Uterus (tissue), 4 donors: ENCODE measurements around the gene DYNLL1. TPM values are rescaled to one million over a fixed set of nuclear protein-coding genes. Genes with fewer than 3 reads are reported as not detected.

ENCODE experiments used
- DNase-seq, 2 donors: peaks; one replicate each; pipeline ENCODE4 v3.0.0-alpha.2; 2019 to 2020
- H3K27ac ChIP-seq, 2 donors: fragments of 200-600 bp; sonication (generic); 1 replicate in 1 of 2; 2 replicates in 1 of 2; pipeline ENCODE4 v1.5.1; 2016 to 2018
- H3K27me3 ChIP-seq, 2 donors: fragments of 200-600 bp; sonication (generic); one replicate each; pipeline ENCODE4 v1.5.1; 2018 to 2019; ENCODE audit warnings: control low read depth in 1 of 2
- H3K36me3 ChIP-seq, 2 donors: fragments of 200-600 bp; sonication (generic); one replicate each; pipeline ENCODE4 v1.5.1; 2019; ENCODE audit warnings: control low read depth in 1 of 2
- H3K4me1 ChIP-seq, 2 donors: fragments of 200-600 bp; sonication (generic); one replicate each; pipeline ENCODE4 v1.5.1; 2018 to 2019; ENCODE audit warnings: control low read depth in 1 of 2
- H3K4me3 ChIP-seq, 2 donors: fragments of 200-600 bp; sonication (generic); 1 replicate in 1 of 2; 2 replicates in 1 of 2; pipeline ENCODE4 v1.5.1; 2018 to 2019; ENCODE audit warnings: mild to moderate bottlenecking in 1 of 2
- H3K9me3 ChIP-seq, 2 donors: fragments of 200-600 bp; sonication (generic); one replicate each; pipeline ENCODE4 v1.5.1; 2019; ENCODE audit warnings: control low read depth in 1 of 2
- POLR2A ChIP-seq, 2 donors: fragments of 450-650 bp; IDR thresholded peaks; one replicate each; pipeline ENCODE4 v1.6.1; 2016; ENCODE audit warnings: antibody characterized with exemption in 2 of 2, mild to moderate bottlenecking in 1 of 2, moderate library complexity in 1 of 2
- intact Hi-C: fragments of 100-400 bp; cut with DNase I; formaldehyde crosslinking; loops from one replicate; pipeline ENCODE4 v1.15.1; 2023; ENCODE audit warnings: low total_unique reads
- total RNA-seq, 4 donors: library from RNA; depleted of rRNA in 3 of 4; stranded (reverse); fragments of >200 nt in 3 of 4; gene quantifications; one replicate each; pipeline versions ENCODE4 v1.1.0 to v1.2.4, GENCODE V29; 2014 to 2023
- TF ChIP-seq, protein P1 (sequence below), 4 experiments: fragments of 200-600 bp in 2 of 4; fragments of 450-650 bp in 2 of 4; sonication (generic) in 2 of 4; IDR thresholded peaks; one replicate each; pipeline ENCODE4 v1.5.1; 2016 to 2019; ENCODE audit warnings: antibody characterized with exemption in 4 of 4, mild to moderate bottlenecking in 2 of 4, moderate library complexity in 1 of 4
- donor health status: DM: yes; HTN: yes; CAD: no.

DYNLL1 gene
- total RNA-seq, 4 donors from 2014 or later, result 239 to 457 (median 291) TPM

DNA sequence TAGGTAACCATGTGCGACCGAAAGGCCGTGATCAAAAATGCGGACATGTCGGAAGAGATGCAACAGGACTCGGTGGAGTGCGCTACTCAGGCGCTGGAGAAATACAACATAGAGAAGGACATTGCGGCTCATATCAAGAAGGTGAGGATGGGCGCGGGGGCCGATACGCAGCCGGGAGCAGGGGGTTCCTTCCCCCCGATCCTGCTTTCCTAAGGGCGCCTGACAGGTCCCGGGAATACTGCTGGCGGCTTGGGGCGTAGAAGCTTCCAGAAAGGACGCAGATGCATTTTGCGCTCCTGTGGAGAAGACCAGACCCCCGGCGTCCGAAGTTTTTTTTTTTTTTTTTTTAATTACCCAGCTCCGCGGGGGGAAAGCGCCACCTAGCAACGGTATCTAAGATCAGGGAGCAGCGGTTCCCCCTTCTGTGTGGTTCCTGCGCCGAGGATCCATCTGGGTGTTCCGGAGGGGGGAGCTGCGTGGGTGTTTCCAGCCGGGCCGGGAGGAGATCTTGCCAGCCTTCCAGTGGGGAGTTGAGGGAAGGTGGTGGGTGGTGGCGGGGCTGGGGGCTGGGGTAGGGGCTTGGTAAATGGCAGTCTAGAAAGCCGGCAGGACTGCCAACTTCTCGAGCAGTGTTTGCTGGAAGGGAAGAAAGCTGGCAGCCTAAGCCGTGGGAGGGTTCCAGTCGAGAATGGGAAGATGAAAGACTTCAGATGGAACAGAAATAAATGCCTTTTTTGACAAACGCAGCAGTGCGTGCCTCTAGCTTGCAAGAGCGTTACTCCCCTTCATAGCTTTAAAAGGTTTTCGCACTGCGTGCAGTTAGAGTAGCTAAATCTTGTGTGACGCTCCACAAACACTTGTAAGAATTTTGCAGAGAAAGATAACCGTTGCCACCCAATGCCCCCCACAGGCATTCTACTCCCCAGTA lies 764 bp downstream of the DYNLL1 start:
- no peaks in the 10 kb centered on the region for H3K27me3 ChIP-seq
- no peak for TF ChIP-seq POLR2A (IDR thresholded peaks at IDR 0.05)
- TF ChIP-seq, protein P1, sequence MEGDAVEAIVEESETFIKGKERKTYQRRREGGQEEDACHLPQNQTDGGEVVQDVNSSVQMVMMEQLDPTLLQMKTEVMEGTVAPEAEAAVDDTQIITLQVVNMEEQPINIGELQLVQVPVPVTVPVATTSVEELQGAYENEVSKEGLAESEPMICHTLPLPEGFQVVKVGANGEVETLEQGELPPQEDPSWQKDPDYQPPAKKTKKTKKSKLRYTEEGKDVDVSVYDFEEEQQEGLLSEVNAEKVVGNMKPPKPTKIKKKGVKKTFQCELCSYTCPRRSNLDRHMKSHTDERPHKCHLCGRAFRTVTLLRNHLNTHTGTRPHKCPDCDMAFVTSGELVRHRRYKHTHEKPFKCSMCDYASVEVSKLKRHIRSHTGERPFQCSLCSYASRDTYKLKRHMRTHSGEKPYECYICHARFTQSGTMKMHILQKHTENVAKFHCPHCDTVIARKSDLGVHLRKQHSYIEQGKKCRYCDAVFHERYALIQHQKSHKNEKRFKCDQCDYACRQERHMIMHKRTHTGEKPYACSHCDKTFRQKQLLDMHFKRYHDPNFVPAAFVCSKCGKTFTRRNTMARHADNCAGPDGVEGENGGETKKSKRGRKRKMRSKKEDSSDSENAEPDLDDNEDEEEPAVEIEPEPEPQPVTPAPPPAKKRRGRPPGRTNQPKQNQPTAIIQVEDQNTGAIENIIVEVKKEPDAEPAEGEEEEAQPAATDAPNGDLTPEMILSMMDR (IDR thresholded peaks at IDR 0.05), result peak in 1 of 4 experiments; percentile 21
- H3K36me3 ChIP-seq, result no peaks in the 10 kb centered on the region
- DNase-seq, result peak; percentile 70
- peaks cover 0 to 8% of the 10 kb centered on the region in 2 donors for H3K4me1 ChIP-seq
- H3K4me3 ChIP-seq, result peak overlapping the region; percentile 73 to 92
- intact Hi-C loops, result no loop called here
- no peaks in the 10 kb centered on the region for H3K9me3 ChIP-seq
- H3K27ac ChIP-seq, result peak overlapping the region; percentile 83 to 92

DNA sequence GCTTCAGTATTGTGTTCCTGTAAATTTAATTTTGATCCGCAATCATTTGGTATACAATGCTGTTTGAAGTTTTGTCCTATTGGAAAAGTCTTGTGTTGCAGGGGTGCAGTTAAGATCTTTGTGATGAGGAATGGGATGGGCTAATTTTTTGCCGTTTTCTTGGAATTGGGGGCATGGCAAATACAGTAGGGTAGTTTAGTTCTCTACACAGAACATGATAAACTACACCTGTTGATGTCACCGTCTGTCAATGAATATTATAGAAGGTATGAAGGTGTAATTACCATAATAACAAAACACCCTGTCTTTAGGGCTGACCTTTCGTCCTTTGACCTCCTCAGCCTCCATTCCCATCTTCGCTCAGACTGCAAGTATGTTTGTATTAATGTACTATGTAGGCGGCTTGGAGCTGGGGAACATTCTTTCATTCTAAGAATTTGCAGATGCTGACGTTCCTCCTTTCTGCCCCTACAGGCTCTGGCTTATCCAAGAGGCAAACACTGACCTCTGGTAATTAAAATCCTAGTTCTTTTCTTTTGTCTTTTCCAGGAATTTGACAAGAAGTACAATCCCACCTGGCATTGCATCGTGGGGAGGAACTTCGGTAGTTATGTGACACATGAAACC lies 1.7 kb downstream of the DYNLL1 start:
- no peak for TF ChIP-seq POLR2A (IDR thresholded peaks at IDR 0.05)
- TF ChIP-seq, protein P1 (IDR thresholded peaks at IDR 0.05), result no peak
- intact Hi-C loops, result no loop called here
- Histone ChIP-seq H3K27ac (peak overlapping the region; percentile 83 to 92), H3K4me1 (peaks cover 0 to 8% of the 10 kb centered on the region in 2 donors), H3K27me3 (no peaks in the 10 kb centered on the region), H3K4me3 (peak overlapping the region; percentile 73 to 92), H3K9me3 (no peaks in the 10 kb centered on the region), H3K36me3 (no peaks in the 10 kb centered on the region)
- no peak for DNase-seq

DNA sequence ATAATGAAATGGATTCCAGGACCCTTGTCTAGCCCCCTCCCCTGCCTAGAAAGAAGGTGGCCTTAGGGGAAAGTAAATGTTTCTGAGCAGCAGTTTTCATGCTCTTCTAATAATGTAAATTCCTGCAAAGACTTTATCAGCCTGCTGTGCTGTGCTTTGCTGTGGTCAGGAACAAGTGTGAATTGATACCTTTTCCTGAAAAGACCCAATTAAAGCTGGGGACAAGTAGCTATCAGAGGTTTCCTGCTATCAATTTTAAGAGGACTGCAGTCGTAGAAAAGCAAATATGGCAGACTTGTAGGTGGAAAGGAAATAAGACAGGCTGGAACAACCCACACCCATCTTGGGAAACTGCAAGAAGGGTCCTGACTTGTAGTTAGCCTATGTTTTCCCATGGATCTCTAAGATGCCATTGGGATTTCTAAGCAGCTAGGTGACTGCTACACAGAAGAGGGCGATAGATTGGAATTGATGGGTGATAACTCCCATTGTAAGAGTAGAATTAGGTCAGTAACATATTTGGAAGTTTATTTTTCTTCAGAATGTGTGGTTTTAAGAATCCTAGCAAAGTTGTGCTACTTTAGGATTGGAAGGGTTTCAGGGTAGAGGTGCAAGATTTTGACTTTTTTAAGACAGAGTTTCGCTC lies 3.1 kb downstream of the DYNLL1 start:
- Histone ChIP-seq H3K9me3 (no peaks in the 10 kb centered on the region), H3K4me1 (peaks cover 0 to 8% of the 10 kb centered on the region in 2 donors), H3K4me3 (no peak overlapping the region), H3K27ac (no peak overlapping the region), H3K36me3 (no peaks in the 10 kb centered on the region), H3K27me3 (no peaks in the 10 kb centered on the region)
- TF ChIP-seq, protein P1 (IDR thresholded peaks at IDR 0.05), result no peak
- TF ChIP-seq POLR2A (IDR thresholded peaks at IDR 0.05), result no peak
- no peak for DNase-seq
- intact Hi-C loops, result no loop called here

DNA sequence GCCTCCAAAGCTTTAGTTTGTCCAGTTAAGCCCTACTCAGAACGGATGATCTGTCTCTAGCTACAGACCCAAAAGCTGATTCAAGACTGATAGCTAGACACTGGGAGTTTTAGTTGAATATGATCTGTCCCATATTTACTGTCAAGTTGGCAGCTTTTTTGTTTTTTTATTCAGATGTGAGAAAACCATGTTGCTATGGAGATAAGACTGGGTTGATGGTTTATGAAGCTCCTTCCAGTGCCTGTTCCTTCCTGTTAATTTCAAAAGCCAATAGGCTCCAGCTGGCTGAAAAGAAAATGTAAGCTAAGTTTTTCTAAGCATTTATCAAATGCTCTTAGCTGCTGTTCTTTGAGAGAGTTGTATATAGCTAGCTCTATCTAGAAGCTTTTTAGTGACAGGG lies 4.7 kb downstream of the DYNLL1 start:
- TF ChIP-seq, protein P1 (IDR thresholded peaks at IDR 0.05), result no peak
- TF ChIP-seq POLR2A (IDR thresholded peaks at IDR 0.05), result no peak
- no peak overlapping the region for H3K4me3 ChIP-seq
- H3K9me3 ChIP-seq, result no peaks in the 10 kb centered on the region
- H3K27me3 ChIP-seq, result no peaks in the 10 kb centered on the region
- H3K4me1 ChIP-seq, result peaks cover 0 to 8% of the 10 kb centered on the region in 2 donors
- H3K27ac ChIP-seq, result no peak overlapping the region
- no peaks in the 10 kb centered on the region for H3K36me3 ChIP-seq
- no peak for DNase-seq
- intact Hi-C loops, result no loop called here
